GM21423 (cell line): Measurements from ENCODE around the gene LACC1.

ENCODE experiments used
- ATAC-seq: cut with Tn5 transposase; IDR thresholded peaks from one replicate; pipeline ENCODE4 v1.9.1; 2021; ENCODE audit warnings: mild to moderate bottlenecking, moderate library complexity; ENCODE audit not compliant: unreplicated experiment

Gene LACC1

DNA sequence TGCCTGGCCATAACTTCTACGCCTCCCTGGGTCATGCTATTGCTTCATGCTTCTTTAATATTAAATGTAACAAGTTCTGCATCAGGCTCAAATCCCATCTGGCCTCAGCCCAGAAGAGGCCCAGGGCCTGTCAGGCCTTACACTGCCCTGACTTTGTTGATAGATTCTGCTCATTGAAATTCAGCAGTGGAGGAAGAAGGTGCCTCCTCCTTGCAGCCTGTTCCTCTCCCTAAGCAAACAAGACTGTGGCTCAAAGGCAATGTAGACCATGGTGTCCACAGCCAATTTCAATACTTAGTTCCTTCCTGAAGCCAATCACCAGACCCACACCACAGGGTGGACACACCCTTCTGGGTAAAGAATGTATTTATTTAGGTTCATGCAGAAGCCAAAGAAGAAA is 59.4 kb downstream of the LACC1 start:
- ATAC-seq, result no peak

DNA sequence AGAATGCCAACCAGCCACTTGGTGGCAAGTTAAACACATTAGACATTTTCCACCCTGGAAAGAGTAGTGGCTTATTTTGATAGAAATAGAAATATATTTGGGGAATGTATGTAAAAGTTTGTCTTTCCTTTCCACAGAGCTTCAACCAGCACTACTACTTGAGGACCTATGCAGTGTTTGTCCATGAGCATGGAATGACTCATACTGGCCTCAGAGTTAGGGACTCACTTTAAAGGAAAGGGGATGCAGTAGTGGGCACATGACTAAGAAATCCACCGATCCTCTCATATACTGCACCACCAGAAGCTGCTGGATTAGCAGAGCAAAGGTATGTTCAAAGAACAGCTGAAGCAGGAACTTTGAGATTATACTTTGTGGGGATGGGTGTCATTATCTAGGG is 62.6 kb downstream of the LACC1 start:
- no peak for ATAC-seq
